Neural progenitor cell (in vitro differentiated cells): ENCODE measurements around the gene IRX2.

ENCODE experiments used
- EZH2 ChIP-seq: fragments of 200-600 bp; sonication (generic); IDR thresholded peaks from 2 replicates; pipeline ENCODE4 v1.6.1; 2017; ENCODE audit warnings: antibody characterized with exemption, mild to moderate bottlenecking, moderate library complexity
- TF ChIP-seq, protein P1 (sequence below): fragments of 200-600 bp; sonication (generic); IDR thresholded peaks from 2 replicates; pipeline ENCODE4 v1.5.1; 2017; ENCODE audit warnings: antibody characterized with exemption, mild to moderate bottlenecking

GRCh38 chr5:2754581-2755075 is 3.2 kb upstream of the IRX2 start:
- TF ChIP-seq, protein P1, sequence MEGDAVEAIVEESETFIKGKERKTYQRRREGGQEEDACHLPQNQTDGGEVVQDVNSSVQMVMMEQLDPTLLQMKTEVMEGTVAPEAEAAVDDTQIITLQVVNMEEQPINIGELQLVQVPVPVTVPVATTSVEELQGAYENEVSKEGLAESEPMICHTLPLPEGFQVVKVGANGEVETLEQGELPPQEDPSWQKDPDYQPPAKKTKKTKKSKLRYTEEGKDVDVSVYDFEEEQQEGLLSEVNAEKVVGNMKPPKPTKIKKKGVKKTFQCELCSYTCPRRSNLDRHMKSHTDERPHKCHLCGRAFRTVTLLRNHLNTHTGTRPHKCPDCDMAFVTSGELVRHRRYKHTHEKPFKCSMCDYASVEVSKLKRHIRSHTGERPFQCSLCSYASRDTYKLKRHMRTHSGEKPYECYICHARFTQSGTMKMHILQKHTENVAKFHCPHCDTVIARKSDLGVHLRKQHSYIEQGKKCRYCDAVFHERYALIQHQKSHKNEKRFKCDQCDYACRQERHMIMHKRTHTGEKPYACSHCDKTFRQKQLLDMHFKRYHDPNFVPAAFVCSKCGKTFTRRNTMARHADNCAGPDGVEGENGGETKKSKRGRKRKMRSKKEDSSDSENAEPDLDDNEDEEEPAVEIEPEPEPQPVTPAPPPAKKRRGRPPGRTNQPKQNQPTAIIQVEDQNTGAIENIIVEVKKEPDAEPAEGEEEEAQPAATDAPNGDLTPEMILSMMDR, result no peak
- peak; percentile 77 for TF ChIP-seq EZH2
